ENCODE data around the gene DIS3L2.

- TF ChIP-seq POLR2AphosphoS5 (IDR thresholded peaks at IDR 0.05; ENCODE audit: low read depth, low read length) (no peak), TAF1 (IDR thresholded peaks at IDR 0.05; ENCODE audit: borderline replicate concordance, insufficient read depth, low read length) (no peak), SIN3A (IDR thresholded peaks at IDR 0.05; ENCODE audit: borderline replicate concordance, insufficient read depth, low read length) (no peak)
- TF ChIP-seq, protein P1, sequence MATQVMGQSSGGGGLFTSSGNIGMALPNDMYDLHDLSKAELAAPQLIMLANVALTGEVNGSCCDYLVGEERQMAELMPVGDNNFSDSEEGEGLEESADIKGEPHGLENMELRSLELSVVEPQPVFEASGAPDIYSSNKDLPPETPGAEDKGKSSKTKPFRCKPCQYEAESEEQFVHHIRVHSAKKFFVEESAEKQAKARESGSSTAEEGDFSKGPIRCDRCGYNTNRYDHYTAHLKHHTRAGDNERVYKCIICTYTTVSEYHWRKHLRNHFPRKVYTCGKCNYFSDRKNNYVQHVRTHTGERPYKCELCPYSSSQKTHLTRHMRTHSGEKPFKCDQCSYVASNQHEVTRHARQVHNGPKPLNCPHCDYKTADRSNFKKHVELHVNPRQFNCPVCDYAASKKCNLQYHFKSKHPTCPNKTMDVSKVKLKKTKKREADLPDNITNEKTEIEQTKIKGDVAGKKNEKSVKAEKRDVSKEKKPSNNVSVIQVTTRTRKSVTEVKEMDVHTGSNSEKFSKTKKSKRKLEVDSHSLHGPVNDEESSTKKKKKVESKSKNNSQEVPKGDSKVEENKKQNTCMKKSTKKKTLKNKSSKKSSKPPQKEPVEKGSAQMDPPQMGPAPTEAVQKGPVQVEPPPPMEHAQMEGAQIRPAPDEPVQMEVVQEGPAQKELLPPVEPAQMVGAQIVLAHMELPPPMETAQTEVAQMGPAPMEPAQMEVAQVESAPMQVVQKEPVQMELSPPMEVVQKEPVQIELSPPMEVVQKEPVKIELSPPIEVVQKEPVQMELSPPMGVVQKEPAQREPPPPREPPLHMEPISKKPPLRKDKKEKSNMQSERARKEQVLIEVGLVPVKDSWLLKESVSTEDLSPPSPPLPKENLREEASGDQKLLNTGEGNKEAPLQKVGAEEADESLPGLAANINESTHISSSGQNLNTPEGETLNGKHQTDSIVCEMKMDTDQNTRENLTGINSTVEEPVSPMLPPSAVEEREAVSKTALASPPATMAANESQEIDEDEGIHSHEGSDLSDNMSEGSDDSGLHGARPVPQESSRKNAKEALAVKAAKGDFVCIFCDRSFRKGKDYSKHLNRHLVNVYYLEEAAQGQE (IDR thresholded peaks at IDR 0.05; ENCODE audit: insufficient read depth in 1 of 2, low read depth in 2 of 2, low read length in 2 of 2), result no peak
These were observed 264.4 kb downstream of the DIS3L2 start for GRCh38 chr2:232225895-232226294.

All from PFSK-1 (cell line).